T-helper 17 cell (primary cell): ENCODE results near the gene SPEM1. TPM values are rescaled to one million over a fixed set of nuclear protein-coding genes. Genes with fewer than 3 reads are reported as not detected.

ENCODE experiments used
- ATAC-seq: fragments of 150-1000 bp; cut with Tn5 transposase; 2 replicates; pipeline ENCODE4 v1.10.0; 2021; ENCODE audit warnings: mild to moderate bottlenecking, moderate library complexity
- DNase-seq, 3 donors: peaks; one replicate each; pipeline versions ENCODE4 v3.0.0 to v3.0.0-alpha.2; 2020 to 2021
- H3K9me3 ChIP-seq: one replicate; pipeline ENCODE4 v1.7.0; 2013; ENCODE audit warnings: low read length, mild to moderate bottlenecking; ENCODE audit not compliant: control insufficient read depth, poor library complexity, severe bottlenecking
- H3K27ac Mint-ChIP-seq: one replicate; pipeline ENCODE4 v1.8.0; 2022; ENCODE audit warnings: mild to moderate bottlenecking, moderate library complexity, mixed read lengths
- H3K27me3 Mint-ChIP-seq: one replicate; pipeline ENCODE4 v1.8.0; 2022; ENCODE audit warnings: mixed read lengths
- H3K36me3 Mint-ChIP-seq: one replicate; pipeline ENCODE4 v1.8.0; 2022; ENCODE audit warnings: low read depth, mixed read lengths
- H3K4me1 Mint-ChIP-seq: one replicate; pipeline ENCODE4 v1.8.0; 2022; ENCODE audit warnings: mild to moderate bottlenecking, mixed read lengths
- H3K4me3 Mint-ChIP-seq: one replicate; pipeline ENCODE4 v1.8.0; 2022; ENCODE audit warnings: mild to moderate bottlenecking, moderate library complexity, mixed read lengths
- total RNA-seq, 4 donors: library from RNA in 2 of 4; stranded (reverse) in 2 of 4; gene quantifications; one replicate each; pipeline ENCODE4 v1.2.3 and lab custom pipeline; 2022 to 2026

Gene SPEM1
- total RNA-seq, 2 donors from 2014 or later: not detected

DNA sequence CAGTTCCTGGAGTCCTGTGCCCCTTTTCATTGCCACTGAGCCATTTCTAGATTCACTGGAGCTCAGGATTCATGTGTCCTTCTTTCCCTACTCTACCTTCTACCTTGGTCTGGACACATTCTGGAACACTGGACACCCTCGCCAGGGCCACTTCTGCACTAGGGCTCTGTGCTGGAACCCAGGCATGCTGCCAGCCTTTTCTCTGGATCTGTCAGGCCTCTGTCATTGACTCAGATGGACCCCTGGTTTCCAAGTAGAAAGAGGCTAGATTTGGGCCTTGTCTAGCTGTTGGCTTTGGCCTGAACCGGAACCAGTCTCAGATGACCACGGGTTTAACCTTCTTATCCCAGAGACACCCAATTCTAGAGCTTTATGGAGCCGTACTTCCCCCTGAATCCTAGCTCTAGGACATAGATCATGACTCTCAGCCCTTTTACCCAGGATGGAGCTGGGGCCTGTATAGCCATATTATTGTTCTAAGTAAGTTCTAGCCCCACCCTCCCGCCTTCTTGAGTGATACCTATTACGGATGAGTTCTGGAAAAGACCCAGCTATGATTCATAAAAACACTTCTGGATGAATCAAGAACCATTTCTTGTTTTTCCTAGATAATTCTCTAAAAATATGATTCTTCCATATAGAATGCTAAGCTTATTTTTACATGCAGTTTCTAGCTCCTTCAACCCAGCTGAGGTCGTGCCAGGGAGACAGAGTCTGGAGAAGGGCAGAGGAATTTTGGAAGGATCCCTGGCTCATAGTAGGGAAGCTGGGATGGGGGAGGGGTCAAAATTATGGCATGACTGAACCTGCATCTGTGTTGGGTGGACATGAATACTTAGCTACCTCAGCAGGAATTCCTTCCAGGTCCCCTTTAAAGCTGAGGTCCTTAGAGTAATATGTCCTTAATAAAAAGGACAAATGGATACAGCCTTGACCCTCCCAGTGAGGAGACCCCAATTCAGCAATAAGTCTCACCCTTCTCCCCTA lies 23.7 kb downstream of the SPEM1 start:
- DNase-seq: no peak
- Mint-ChIP-seq H3K27me3 (peaks cover 68% of the 10 kb centered on the region), H3K4me1 (peaks cover 25% of the 10 kb centered on the region), H3K4me3 (no peak overlapping the region), H3K36me3 (peaks cover 13% of the 10 kb centered on the region), H3K27ac (no peak overlapping the region)
- no peak for ATAC-seq
- H3K9me3 ChIP-seq: no peaks in the 10 kb centered on the region

- H3K4me3 Mint-ChIP-seq: peak within 1 kb of the TSS; percentile 87
- no peak for DNase-seq
- H3K9me3 ChIP-seq: no peaks in the 10 kb centered on the region
- peaks cover 20% of the 10 kb centered on the region for H3K4me1 Mint-ChIP-seq
- peak within 1 kb of the TSS; percentile 21 for H3K27ac Mint-ChIP-seq
- ATAC-seq: peak; percentile 5
- peaks cover 63% of the 10 kb centered on the region for H3K27me3 Mint-ChIP-seq
- H3K36me3 Mint-ChIP-seq: peaks cover 13% of the 10 kb centered on the region
These were observed 24.8 kb downstream of the SPEM1 start, which contains the start of gene CHRNB1 for GRCh38 chr17:7444682-7445618. Gene CHRNB1, plus strand, starts transcription at chr17:7445061. Its CDS starts 67 bp downstream, at chr17:7445128.

DNA sequence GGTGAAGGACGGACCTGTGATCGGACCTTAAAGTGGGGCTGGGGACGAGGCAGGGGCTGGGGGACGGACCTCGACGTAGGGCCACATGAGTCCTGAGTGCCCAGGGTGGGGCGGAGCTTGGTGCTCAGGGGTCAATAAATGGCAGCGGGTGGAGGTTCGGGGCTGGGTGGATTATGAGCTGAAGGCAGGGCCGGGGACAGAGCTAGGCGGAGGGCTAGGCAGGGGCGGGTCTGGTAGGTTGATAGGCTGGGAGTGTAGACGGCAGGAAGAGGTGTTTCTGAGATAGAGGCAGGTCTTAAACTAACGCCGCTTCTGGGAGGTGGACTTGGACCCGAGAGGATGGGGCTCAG lies 25.5 kb downstream of the SPEM1 start:
- Mint-ChIP-seq H3K4me1 (peaks cover 13% of the 10 kb centered on the region), H3K27ac (peak overlapping the region; percentile 21), H3K27me3 (peaks cover 58% of the 10 kb centered on the region), H3K36me3 (peaks cover 10% of the 10 kb centered on the region), H3K4me3 (peak overlapping the region; percentile 87)
- DNase-seq (no peak), ATAC-seq (peak; percentile 87)
- H3K9me3 ChIP-seq: no peaks in the 10 kb centered on the region

- H3K27me3 Mint-ChIP-seq: peaks cover 35% of the 10 kb centered on the region
- DNase-seq (no peak), ATAC-seq (no peak)
- peaks cover 6% of the 10 kb centered on the region for H3K36me3 Mint-ChIP-seq
- no peak overlapping the region for H3K27ac Mint-ChIP-seq
- H3K9me3 ChIP-seq: no peaks in the 10 kb centered on the region
- no peak overlapping the region for H3K4me3 Mint-ChIP-seq
- peaks cover 13% of the 10 kb centered on the region for H3K4me1 Mint-ChIP-seq
These were observed 28.3 kb downstream of the SPEM1 start for GRCh38 chr17:7448461-7448860.

DNA sequence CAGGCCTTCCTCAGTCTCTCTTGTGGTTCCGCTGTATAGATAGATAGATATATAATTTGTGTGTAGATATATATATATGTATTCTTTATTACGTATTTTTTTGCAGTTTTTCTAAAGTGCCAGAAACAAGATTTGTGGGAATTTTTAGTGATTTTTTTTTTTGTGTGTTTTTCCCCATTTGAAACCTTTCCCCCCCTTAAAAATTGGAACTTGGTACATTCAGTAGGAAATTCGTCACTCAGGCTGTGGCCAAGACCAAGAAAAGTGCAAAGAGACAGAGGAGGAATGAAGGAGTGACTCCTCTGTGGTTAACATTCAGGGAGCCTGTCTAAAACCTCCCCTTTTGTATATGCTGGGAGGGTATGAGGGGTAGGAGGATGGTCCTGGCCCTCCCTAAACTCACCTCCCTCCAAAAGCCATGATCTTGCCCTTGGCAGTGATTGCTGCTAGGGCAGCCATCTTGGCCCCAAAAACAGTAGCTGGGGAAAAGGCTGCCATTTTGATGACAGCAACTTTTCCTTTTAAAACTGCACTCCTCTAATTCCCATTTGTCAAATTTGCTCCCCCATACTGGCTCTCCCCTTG lies 39.9 kb downstream of the SPEM1 start:
- no peak overlapping the region for H3K4me3 Mint-ChIP-seq
- no peak for DNase-seq
- H3K4me1 Mint-ChIP-seq: peaks cover 16% of the 10 kb centered on the region
- no peak overlapping the region for H3K27ac Mint-ChIP-seq
- H3K27me3 Mint-ChIP-seq: no peaks in the 10 kb centered on the region
- H3K36me3 Mint-ChIP-seq: peaks cover 4% of the 10 kb centered on the region
- no peaks in the 10 kb centered on the region for H3K9me3 ChIP-seq
- ATAC-seq: no peak

- DNase-seq (no peak), ATAC-seq (no peak)
- H3K27me3 Mint-ChIP-seq: no peaks in the 10 kb centered on the region
- peaks cover 4% of the 10 kb centered on the region for H3K36me3 Mint-ChIP-seq
- H3K9me3 ChIP-seq: no peaks in the 10 kb centered on the region
- peak overlapping the region; percentile 32 for H3K27ac Mint-ChIP-seq
- no peak overlapping the region for H3K4me3 Mint-ChIP-seq
- peaks cover 12% of the 10 kb centered on the region for H3K4me1 Mint-ChIP-seq
These were observed 40.9 kb downstream of the SPEM1 start for GRCh38 chr17:7460850-7461660.

DNA sequence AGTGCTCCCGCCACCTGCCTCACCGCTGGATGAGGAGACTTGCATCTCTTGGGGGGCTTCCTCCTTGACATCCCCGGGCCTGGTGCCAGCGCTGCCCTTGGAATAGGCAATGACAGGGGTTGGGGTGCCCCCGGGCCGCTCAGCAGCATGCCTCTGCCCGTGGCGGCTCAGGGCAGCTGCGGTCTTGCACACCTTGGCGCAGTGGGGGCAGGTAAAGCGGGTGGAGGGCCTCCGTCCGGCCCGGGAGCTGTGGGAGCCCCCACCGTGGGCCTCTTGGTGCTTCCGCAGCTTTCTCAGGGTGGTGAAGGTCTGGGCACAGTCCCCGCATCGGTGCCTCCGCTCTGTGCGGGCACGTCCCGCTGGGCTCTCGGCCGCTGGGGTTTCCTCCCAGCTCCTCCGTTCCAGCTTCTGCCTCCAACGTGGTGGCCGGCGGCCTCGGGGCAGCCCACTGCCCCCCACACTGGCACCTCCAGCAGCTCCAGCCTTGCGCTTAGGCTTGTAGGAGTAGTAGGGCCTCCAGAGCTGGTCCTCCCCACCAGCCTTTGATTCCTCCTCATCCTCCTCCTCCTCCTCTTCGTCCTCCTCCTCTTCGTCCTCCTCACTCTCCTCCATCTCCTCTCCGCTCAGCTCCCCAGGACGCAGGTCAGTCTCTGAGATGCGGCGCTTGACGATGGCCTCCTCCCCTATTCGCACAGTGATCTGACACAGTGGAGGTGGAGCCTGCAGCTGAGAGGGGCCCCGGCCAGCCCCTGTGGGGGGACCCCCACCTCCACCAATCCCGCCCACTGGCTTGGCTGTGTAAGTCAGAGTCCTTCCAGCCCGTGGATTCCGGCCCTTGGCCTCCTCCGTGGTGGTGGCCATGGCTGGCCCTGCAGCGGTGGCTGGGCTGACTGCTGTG lies 42.6 kb downstream of the SPEM1 start:
- Mint-ChIP-seq H3K36me3 (peaks cover 4% of the 10 kb centered on the region), H3K27ac (peak overlapping the region; percentile 39), H3K4me1 (peaks cover 14% of the 10 kb centered on the region), H3K27me3 (no peaks in the 10 kb centered on the region), H3K4me3 (no peak overlapping the region)
- DNase-seq (no peak), ATAC-seq (no peak)
- no peaks in the 10 kb centered on the region for H3K9me3 ChIP-seq

DNA sequence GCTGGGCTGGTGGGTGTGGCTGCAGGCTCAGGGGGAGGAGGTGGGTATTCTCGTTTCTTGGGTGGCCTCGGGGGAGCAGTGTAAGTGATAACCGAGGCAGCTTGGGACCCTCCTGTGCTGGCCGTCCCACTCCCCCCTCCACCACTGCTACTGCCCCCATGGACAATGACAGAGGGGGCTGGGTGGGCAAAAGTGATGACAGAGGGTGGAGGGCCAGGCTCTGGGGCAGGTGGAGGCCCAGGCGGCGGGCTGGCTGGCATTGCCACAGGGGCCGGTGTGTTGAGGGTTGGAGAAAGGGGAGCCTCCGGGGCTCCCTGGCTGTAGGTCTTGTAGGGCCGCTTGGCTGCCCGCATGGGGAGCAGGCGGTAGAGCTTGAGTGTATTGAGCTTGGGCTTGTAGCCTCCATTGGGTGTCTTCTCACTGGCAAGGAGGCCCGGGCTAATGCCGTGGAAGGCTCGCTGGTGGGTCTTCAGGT lies 43.3 kb downstream of the SPEM1 start:
- Mint-ChIP-seq H3K27ac (peak overlapping the region; percentile 39), H3K36me3 (peaks cover 4% of the 10 kb centered on the region), H3K4me1 (peaks cover 15% of the 10 kb centered on the region), H3K4me3 (peak overlapping the region; percentile 33), H3K27me3 (no peaks in the 10 kb centered on the region)
- ATAC-seq: no peak
- no peaks in the 10 kb centered on the region for H3K9me3 ChIP-seq
- no peak for DNase-seq

GRCh38 chr17:7464081-7464480 lies 44.0 kb downstream of the SPEM1 start:
- Mint-ChIP-seq H3K27ac (peak overlapping the region; percentile 39), H3K4me3 (no peak overlapping the region), H3K27me3 (no peaks in the 10 kb centered on the region), H3K36me3 (peaks cover 4% of the 10 kb centered on the region), H3K4me1 (peaks cover 19% of the 10 kb centered on the region)
- no peaks in the 10 kb centered on the region for H3K9me3 ChIP-seq
- ATAC-seq (no peak), DNase-seq (no peak)

DNA sequence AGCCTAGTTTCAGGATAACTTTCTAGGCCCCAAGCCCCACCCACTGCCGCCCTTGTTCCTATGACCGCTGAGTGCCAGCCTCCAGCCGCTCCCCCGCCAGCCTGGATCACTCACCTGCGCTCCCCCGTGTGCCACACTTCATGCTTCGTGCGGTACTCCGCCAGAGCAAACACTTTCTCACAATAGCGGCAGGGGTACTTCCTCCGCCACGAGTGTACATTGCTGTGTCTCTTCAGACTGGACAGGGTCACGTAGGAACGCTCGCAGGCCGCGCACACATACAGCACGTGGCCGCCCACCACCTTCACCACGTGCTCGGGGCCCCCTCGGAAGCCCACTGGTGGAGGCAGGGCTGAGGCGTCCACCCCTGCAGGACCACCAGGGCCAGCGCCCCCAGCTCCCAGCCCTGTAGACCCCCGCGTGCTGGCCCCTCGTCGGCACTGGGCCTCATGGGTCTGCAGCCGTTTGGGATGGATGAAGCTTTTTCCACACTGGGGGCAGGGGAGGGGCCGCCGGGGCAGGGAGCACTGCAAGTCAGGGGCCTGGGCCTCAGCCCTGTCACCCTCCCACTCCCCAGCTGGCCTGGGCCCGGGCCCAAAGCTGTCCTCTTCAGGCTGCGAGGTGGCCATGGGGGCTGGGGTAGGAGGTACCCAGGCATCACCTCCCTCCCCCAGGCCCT lies 45.6 kb downstream of the SPEM1 start:
- Mint-ChIP-seq H3K4me1 (peaks cover 16% of the 10 kb centered on the region), H3K27me3 (no peaks in the 10 kb centered on the region), H3K4me3 (no peak overlapping the region), H3K36me3 (peaks cover 4% of the 10 kb centered on the region), H3K27ac (no peak overlapping the region)
- DNase-seq: no peak
- H3K9me3 ChIP-seq: no peaks in the 10 kb centered on the region
- no peak for ATAC-seq

DNA sequence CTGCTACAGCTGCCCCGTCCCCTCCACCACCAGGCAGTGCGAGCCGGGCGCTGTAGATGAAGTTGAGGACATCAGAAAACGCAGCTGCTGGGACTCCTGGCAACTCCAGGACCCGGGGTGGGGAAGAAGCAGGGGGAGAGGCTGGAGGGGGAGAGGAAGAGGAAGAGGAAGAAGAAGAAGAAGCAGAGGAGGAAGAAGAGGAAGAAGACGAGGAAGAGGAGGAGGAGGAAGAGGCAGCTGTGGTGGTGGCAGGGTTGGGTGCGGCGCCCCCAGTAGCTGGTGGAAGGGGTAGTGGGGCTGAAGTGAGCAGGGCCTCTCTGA lies 46.2 kb downstream of the SPEM1 start:
- Mint-ChIP-seq H3K4me1 (peaks cover 13% of the 10 kb centered on the region), H3K4me3 (no peak overlapping the region), H3K27me3 (no peaks in the 10 kb centered on the region), H3K36me3 (peaks cover 2% of the 10 kb centered on the region), H3K27ac (peak overlapping the region; percentile 59)
- DNase-seq (no peak), ATAC-seq (no peak)
- no peaks in the 10 kb centered on the region for H3K9me3 ChIP-seq
